HG03045 (cell line): ENCODE measurements around the gene KCNA2.

Experiments used
- ATAC-seq: cut with Tn5 transposase; IDR thresholded peaks from one replicate; pipeline ENCODE4 v1.9.1; 2021; ENCODE audit warnings: mild to moderate bottlenecking, moderate library complexity; ENCODE audit not compliant: unreplicated experiment

The KCNA2 gene

GRCh38 chr1:110630839-110631663 is 24.9 kb upstream of the KCNA2 start:
- ATAC-seq, result peak; percentile 46

- ATAC-seq, result no peak
Observed at GRCh38 chr1:110628323-110629105, 22.4 kb upstream of the KCNA2 start.

- ATAC-seq, result no peak
Observed at GRCh38 chr1:110627764-110628163, 21.6 kb upstream of the KCNA2 start.

GRCh38 chr1:110626889-110627288 is 20.7 kb upstream of the KCNA2 start:
- ATAC-seq, result no peak

- no peak for ATAC-seq
Observed at GRCh38 chr1:110620686-110621085, 14.5 kb upstream of the KCNA2 start.

- no peak for ATAC-seq
Observed at GRCh38 chr1:110620250-110620615, 14.1 kb upstream of the KCNA2 start.

- ATAC-seq, result peak; percentile 89
Observed at GRCh38 chr1:110619412-110620249, 13.5 kb upstream of the KCNA2 start.

- ATAC-seq, result no peak
Observed at GRCh38 chr1:110618668-110619067, 12.5 kb upstream of the KCNA2 start.

GRCh38 chr1:110617589-110617988 is 11.4 kb upstream of the KCNA2 start:
- ATAC-seq, result no peak

GRCh38 chr1:110617116-110617515 is 11.0 kb upstream of the KCNA2 start:
- no peak for ATAC-seq

- no peak for ATAC-seq
Observed at GRCh38 chr1:110616587-110616986, 10.4 kb upstream of the KCNA2 start.

- no peak for ATAC-seq
Observed at GRCh38 chr1:110615548-110616130, 9.5 kb upstream of the KCNA2 start.

- ATAC-seq, result no peak
Observed at GRCh38 chr1:110612060-110612745, 6.0 kb upstream of the KCNA2 start.

GRCh38 chr1:110610696-110611286 is 4.6 kb upstream of the KCNA2 start:
- no peak for ATAC-seq

GRCh38 chr1:110610084-110610483 is 3.9 kb upstream of the KCNA2 start:
- no peak for ATAC-seq

GRCh38 chr1:110608247-110608646 is 2.1 kb upstream of the KCNA2 start:
- ATAC-seq, result no peak

GRCh38 chr1:110607536-110608230 is 1.5 kb upstream of the KCNA2 start:
- no peak for ATAC-seq

- ATAC-seq, result no peak
Observed at GRCh38 chr1:110606657-110607535, 738 bp upstream of the KCNA2 start.
